ENCODE results near the gene NUP210.
"Not testable (repeated sequence)": the region's sequence is repeated elsewhere in the genome, so short reads cannot be mapped to it uniquely, and the experiment has no call there.

NUP210 gene

DNA sequence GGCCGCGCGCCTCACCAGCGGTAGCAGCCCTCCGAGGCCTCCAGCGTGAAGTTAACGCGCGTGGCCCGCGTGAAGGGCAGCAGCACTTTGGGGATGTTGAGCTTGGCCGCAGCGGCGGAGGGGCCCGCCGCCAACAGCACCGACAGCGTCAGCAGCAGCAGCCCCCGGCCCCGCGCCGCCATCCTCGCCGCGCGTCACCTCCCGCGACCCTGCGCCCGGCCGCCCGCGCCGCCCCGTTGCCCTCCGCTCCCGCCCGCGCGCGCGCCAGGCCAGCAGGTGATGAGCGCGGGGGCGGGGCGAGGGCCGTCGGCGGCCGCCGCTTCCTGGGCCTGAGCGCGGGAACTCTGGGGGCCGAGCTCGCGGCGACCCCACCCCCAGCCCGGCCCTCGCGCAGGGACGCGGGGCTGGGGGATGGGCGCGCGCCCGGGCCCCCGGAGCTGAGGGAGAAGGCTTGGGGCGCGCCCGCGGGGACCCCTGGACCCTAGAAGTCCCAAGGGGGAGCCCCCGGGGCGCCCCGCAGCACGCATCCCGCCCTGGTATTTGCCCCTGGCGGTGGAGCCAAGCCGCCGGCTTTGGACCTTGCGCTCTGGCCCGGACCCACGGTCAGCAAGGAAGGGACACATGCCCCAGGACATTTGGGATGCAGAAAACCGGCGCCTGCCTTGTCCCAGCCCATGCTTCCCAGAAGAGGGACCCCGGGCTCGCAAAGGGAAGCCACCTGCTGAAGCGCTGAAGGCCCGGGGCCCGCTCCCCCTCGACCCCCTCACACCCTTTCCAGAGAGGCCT, at the start of gene NUP210:
TSS of gene NUP210 (minus strand) at position 278 of the 786 bp plus-strand sequence. CDS start at position 182, 96 bp downstream.
- DNase-seq (ENCODE audit: low read depth), result peak; percentile 74

DNA sequence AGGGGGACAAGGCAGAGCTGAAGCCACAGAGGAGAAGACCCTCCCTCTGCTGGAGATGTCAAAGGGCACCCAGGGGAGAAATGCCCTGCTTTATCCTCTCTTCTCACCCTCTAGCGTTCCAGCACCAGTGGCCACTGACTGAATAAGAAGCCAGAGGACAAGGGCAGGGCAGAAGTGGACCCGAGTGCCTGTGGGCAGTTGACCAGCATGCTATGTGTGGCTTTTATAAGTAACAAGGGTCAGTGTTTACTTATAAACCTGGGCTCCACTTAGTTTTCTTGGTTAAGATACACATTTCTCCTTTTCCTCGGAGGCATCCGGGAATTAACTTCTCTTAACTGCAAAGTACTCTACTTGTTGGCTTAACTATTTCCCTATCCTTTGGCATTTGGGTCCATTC, 46.7 kb upstream of the NUP210 start:
- no peak for DNase-seq (ENCODE audit: low read depth)

GRCh38 chr3:13465236-13465873, 45.2 kb upstream of the NUP210 start:
- no peak for DNase-seq (ENCODE audit: low read depth)

DNA sequence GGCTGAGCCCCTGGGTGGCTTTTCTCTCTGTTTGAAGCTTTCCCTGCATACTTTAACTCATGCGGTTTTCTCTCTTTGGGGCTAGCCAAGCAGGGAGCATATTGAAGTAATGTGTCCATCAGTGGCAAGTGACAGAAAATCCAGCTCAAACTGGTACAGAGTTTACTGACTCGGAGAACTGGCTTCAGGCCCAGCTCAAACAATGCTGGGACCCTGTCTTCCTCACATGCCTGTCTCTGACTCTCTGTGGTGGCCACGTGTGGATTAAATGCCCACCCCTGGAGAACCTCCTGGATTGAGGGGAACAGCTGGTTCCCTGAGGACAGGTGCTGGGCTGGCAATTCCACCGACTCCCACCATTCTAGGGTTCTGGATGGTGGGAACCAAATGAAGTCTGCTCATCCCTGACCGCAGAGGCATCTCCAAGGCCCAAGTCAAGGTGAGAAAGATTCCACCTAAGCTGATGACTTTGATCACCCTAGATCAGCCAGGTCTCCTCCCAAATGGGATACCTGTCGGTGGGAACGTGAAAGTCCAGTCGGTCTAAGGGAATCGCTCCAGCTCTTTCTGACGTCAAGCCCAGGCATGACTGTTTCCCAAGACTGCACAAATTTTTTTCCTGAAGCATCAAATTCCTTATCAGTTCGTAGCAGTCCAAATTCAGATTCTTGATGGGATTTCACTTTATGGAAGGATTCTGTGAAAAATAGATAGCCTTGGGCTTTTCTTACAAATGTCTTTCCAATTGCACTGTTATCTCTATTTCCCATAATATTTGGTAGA, 43.7 kb upstream of the NUP210 start:
- no peak for DNase-seq (ENCODE audit: low read depth)

GRCh38 chr3:13462822-13463221, 42.7 kb upstream of the NUP210 start:
- DNase-seq (ENCODE audit: low read depth), result no peak

DNA sequence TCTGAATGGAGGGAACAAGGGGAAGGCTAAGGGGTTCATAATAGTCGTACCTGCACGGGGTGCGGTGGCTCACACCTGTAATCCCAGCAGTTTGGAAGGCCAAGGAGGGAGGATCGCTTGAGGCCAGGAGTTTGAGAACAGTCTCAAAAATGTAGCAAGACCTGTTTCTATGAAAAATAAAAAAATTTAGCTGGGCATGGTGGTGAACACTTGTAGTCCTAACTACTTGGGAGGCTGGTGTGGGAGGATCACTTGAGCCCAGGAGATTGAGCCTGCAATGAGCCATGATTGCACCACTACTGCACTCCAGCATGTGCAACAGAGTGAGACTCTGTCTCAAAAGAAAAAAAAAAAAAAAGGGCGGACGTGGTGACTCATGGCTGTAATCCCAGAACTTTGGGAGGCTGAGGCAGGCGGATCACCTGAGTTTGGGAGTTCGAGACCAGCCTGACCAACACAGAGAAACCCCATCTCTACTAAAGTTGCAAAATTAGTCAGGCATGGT, 42.1 kb upstream of the NUP210 start:
- DNase-seq (ENCODE audit: low read depth), result no peak

GRCh38 chr3:13461169-13462124, 41.3 kb upstream of the NUP210 start:
- peak; percentile 75 for DNase-seq (ENCODE audit: low read depth)

DNA sequence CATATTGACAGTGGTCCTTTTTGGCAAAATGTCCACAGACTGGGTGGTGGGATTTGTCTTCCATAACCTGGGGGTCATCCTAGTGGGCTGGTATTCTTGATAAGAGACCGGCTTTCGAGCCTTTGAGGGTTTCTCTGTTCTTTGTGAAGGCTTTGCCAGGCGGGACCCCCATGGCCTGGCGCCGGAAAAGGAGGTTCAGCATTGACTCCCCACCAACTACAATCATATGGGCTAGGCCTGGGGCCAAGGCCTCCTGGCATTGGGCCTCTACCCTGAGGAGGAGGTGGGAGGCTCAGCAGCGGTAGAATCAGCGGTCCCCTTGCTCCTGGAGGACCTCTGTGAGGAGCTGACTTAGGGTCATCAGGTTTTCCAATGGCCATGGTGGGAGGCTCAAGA, 40.2 kb upstream of the NUP210 start:
- no peak for DNase-seq (ENCODE audit: low read depth)

- no peak for DNase-seq (ENCODE audit: low read depth)
These were observed 39.7 kb upstream of the NUP210 start for GRCh38 chr3:13459605-13460340.

DNA sequence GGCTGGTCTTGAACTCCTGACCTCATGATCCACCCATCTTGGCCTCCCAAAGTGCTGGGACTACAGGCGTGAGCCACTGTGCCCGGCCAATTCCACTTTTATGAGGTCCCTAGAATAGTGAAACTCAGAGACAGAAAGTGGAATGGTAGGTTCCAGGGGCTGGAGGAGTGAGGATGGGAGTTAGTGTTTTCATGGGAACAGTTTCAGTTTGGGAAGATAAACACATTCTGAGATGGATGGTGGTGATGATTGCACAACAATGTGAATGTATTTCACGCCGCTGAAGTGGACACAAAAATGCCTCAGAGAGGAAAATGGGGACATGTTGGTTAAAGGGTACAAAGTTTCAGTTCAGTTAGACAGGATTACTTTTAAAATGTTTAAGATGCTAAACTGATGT, 37.5 kb upstream of the NUP210 start:
- no peak for DNase-seq (ENCODE audit: low read depth)

GRCh38 chr3:13455644-13456043, 35.5 kb upstream of the NUP210 start:
- no peak for DNase-seq (ENCODE audit: low read depth)

DNA sequence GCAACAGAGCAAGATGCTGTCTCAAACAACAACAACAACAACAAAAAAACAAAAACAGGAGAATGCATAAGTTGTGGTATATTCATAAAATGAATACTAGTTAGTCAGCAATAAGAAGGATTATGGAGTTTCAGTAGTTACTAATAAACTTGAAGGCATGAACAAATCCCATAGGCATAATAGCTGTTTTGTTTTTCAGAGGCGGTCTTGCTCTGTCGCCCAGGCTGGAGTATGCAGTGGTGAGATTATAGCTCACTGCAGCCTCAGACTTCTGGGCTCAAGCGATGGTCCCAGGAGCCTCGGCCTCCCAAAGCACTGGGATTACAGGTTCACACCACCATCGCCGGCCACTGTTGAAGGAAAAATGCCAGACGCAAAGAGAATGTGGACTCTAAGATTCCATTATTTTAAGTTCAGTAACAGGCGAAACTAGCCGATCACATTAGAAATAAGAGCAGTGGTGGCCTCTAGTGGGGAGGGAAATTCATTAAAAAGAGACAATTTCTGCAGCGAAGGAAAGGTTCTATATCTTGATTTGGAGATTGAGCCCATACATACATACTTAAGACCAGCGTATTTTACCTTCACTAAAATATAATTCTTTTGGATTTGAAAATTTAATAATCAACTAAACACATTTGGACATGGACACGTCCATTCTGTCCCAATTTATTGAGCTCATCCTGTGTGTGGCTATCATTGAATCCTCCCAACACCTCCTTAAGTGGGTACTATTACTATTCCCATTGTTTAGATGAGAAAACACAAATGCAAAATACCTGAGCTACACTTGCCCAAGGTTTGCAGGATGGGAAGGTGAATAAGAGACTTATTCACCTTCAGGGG, 32.6 kb upstream of the NUP210 start:
- DNase-seq (ENCODE audit: low read depth), result no peak

- peak; percentile 15 for DNase-seq (ENCODE audit: low read depth)
These were observed 31.2 kb upstream of the NUP210 start for GRCh38 chr3:13451301-13451673.

- DNase-seq (ENCODE audit: low read depth), result not testable (repeated sequence)
These were observed 22.8 kb upstream of the NUP210 start for GRCh38 chr3:13442882-13443281.

- DNase-seq (ENCODE audit: low read depth), result no peak
These were observed 20.2 kb upstream of the NUP210 start for GRCh38 chr3:13440204-13440817.

- DNase-seq (ENCODE audit: low read depth), result not testable (repeated sequence)
These were observed 16.1 kb upstream of the NUP210 start for GRCh38 chr3:13436213-13436612.

DNA sequence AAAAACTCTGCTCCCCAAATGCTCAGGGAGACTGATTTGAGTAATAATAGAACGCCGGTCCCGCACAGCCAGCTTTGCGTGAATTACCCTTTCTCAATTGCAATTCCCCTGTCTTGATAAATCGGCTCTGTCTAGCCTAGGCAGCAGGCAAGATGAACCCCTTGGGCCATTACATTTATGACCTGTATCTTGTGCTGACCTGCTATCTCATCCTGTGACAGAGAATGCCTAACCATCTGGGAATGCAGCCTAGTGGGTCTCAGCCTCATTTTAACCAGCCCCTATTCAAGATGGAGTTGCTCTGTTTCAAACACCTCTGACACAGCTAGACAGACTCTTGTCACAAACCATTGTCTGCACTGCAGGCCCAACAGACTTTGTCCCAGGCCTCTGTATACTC, 13.8 kb upstream of the NUP210 start:
- DNase-seq (ENCODE audit: low read depth), result no peak

DNA sequence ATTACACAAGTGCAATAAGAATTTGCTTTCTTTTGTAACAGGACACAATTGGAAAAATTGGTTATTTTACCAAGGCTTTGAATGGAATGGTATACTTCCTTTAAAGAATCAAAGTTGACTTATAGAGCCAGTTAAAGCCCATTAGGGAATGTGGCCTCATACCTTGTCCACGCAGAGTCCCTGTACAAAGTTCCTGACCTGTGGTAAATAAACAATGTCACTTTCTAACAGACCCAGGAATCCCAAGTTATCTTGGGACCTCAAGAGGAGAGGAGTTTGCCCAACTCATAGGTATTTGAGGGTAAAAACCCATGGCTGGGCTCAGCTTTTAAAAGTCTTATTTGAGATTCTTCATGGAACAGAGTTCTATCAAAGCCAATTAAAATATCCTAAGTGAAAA, 12.0 kb upstream of the NUP210 start:
- no peak for DNase-seq (ENCODE audit: low read depth)

GRCh38 chr3:13430411-13430875, 10.3 kb upstream of the NUP210 start:
- DNase-seq (ENCODE audit: low read depth), result not testable (repeated sequence)
